GM21717 (cell line): Measurements from ENCODE around the gene ALPK3.

Source experiments
- ATAC-seq: cut with Tn5 transposase; IDR thresholded peaks from one replicate; pipeline ENCODE4 v1.9.1; 2021; ENCODE audit warnings: mild to moderate bottlenecking, moderate library complexity; ENCODE audit not compliant: unreplicated experiment

Gene ALPK3

DNA sequence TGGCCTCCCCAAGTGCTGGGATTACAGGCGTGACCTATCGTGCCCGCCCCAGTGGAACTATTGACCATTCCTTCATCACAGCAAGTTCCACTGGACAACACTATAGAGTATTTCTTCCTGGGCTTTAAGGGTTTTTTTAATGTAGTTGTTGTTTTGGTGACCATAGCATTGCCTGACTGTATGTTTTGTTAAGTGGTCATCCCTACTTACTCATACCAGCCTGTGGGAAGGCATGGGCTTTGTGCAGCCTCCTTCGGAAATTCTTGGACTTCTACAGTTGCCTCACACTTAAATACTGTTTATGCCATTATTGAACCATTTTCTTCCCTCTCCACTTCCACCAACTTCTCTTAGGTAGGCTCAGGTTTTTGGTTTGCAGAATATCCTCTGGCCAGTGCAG, 19.9 kb upstream of the ALPK3 start:
- no peak for ATAC-seq

DNA sequence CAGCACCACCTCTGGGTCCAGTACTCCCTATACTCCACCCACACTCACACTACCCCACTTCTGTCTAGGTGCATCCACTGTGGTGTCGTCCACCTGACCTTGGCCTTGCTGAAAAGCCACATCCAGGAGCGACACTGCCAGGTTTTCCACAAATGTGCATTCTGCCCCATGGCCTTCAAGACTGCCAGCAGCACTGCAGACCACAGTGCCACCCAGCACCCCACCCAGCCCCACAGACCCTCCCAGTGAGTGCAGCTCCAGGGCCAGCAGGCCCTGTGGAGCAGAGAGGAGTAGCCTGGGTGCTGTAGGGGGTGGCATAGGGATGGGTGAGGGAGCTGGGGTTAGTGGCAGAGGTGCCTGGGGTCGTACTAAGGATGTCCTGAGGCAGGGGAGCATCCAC, 19.4 kb upstream of the ALPK3 start:
- no peak for ATAC-seq

DNA sequence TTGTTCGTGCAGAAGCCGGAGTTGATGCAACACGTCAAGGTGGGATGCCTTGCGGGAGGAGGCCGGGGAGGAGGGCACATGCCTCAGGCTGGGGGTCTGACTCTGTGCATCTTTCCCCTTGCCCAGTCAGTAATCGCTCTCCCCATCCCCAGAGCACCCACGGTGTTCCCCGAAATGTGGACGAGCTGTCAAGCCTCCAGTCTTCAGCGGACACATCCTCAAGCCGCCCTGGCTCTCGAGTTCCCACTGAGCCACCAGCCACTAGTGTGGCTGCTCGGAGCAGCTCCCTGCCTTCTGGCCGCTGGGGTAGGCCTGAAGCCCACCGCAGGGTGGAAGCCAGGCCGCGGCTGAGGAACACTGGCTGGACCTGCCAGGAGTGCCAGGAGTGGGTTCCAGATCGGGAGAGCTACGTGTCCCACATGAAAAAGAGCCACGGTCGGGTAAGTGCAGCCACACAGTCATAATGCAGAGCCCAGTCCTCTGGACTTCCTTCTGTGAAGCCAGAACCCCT, 18.7 kb upstream of the ALPK3 start:
- ATAC-seq, result no peak

DNA sequence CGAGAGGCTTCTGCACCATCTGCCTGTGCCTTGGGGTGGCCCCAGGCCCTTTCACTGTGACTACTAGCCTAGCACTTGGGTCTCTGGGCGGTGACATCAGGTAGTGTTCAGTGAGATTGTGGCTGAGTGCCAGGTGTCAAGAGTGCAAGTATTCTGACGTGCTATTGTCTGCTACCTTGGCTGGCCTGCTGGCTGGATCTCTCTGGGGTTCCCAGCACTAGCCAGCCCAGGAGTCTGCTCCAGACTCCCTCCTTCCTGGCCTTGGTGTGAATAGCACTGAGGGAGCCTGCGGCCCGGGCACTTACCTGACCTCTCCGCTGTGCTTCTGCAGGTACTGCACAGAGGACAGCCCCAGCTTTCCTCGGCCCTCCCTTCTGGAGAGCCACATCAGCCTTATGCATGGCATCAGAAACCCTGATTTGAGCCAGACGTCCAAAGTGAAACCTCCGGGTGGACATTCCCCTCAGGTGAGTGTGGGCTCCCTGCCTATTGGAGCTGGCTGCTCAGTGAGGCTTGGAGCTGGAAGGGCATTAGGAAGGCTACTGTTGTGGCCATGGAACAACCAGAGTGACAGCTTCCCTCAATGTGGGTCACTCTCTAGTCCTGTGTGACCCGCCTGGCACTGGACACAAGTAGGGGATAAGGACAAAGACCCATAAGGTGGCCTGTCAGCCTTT, 17.5 kb upstream of the ALPK3 start:
- no peak for ATAC-seq

DNA sequence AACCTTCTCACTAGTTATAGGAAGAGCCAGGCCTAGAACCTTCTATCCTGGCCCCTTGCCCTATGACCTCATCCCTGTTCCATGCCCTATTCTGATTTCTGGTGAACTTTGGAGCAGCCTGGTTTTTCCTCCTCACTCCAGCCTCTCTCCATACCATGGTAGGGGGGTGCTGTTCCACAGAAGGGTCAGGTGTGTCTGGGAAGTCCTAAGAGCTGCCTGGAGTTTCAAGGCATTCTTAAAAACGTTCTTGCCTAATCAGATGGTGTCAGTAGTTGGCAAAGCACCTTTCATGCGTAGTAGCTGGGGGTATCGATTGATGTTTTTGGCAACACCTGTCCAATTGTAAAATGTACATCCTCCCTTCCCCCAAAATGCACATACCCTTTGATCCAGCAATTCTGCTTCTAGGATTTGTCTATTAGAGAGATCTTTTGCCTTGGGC, 16.8 kb upstream of the ALPK3 start:
- no peak for ATAC-seq

DNA sequence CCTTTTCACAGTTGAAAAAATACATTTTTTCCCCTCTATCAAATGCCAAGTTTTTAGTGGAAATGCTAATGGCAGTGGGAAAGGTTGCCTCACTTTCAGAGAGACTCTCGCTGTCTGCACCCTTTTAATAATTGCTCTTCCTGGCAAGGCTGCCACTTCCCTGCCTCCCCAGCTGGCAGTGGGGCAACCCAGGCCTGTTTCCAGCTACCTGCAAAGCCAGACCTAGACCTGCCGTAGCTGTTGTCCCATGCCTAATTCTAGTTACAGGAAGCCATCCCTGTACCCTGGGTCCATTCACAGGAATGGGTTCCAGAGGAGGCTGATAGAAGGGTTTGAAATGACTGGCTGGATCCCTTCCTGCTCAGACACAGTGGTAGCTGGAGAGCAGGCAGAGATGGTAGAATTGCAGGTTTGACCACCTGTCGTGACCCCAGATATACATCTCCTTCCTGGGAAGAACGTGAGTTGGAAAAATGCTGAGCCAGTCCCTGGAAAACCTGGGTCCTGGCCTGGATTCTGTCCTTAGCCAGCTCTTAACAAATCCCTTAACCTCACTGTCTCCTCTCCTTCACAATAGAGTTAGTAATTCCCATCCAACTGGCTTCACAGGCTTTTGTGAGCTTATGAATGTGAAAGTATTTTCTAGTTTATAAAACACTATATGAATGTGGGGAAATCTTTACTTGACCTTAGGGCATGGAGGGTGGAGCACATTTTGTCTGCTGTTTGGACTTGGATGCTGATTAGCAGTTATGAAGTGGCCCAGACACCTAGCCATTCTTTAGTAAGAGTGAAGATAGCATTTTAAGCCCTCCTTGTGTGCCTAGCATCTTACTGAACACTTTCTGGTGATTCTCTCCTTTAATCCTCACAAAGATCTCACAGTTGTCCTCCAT, 12.9 kb upstream of the ALPK3 start:
- ATAC-seq, result no peak

DNA sequence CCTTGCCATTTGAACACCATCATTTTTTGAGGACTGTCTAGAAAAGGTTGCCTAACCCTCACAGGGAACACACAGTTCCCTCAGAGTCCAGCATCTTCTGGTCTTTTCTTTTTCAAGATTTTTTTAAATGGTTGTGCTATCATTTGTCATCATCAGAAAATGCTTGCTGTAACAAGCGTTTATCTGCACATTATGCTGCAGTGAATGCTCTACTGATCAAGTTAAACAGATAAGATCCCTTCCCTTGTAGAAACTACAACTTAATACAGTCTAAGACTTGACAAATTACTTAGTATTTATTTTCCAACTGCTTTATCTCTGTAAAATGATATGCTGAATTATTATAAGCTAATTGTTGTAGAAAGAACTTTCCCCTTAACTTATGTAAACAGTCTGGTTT, 11.9 kb upstream of the ALPK3 start:
- no peak for ATAC-seq

DNA sequence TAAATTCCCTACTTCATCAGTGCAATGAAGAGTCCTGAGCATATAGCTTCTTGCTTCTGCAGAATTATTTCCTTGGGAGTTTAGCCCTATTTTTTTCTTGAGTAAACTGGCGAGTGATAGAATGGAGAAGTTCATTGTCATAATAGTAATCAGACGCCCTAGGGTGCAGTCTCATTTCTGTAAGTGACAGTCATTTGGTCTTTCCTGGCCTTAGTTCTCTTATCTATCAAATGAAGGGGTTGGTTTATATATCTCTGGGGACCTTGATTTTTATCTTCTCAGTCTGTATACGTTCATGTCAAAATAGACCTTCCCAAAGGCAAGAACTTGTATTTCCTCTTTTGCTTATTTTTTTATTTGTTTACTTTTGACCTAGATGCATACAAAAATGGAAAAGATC, 9.9 kb upstream of the ALPK3 start:
- ATAC-seq, result no peak

DNA sequence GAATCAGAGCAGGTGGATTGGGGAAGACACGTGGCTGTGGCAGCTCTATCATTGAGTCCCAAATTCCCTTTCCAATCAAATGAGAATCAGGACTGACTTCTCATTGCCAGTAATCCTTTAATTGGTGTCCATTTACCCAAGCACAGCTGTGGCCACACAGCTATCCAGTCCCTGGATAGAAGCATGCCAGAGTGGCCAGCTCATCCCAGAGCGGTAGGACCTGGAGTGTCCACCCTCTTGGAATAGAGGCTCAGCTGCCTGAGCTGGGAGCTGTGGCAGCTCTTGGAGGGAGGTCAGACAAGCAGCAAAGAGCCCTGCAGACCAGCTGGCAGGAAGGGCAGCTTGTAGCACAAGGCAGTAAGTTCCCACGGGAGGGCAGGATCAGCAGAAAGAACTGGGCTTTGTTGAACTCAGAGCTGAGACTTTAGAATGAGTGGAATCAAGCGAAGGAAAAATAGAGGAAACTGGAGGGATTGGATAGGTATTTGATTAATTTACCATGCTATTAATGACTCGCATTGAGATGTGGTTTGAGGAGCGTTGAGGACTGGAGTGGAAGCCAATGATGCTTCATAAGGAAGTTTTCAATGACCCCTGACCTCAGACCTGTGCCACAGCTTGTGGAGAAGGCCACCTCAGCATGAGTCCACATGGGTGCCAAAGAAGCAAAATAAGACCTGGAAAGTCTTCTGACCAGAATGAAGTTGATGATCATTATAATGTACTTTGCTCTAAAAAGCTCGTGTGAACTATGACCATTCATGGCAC, 6.9 kb upstream of the ALPK3 start:
- no peak for ATAC-seq

DNA sequence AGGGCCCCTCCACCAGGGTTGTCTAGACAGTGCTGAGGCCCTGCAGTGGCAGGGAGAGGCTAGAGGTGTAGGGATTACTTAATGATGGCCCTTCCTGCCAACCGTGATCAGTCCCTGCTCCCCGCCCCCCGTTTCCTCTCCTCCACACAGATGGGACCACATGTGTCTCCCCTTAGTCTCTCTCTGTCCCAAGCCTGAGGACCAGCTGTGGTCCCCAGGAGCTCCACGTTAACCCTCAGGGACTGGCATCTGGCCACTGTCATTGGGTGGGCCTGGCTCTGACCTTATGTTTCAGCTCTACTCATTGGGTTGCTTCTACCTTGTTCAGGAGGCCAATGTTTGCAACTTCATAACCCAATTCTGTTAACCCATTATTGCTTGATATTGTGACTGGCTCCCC, 6.0 kb upstream of the ALPK3 start:
- ATAC-seq, result no peak

DNA sequence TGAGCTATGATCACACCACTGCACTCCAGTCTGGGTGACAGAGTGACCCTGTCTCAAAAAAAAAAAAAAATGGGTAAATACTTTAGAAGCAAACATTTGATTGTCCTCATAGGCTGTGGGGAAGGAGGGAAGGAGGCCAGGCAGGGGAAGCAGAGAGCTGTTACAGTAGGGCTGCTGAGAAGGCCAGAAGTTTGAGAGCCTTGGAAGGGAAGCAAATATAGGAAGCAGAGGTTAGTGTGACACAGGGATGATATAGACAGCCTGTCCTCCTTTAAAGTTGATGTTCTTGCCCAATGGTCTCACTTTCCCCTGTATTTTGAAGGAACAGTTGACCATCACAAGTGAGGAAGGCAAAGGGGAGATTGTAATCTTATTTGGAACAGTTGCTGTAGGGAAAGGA, 5.3 kb upstream of the ALPK3 start:
- no peak for ATAC-seq

DNA sequence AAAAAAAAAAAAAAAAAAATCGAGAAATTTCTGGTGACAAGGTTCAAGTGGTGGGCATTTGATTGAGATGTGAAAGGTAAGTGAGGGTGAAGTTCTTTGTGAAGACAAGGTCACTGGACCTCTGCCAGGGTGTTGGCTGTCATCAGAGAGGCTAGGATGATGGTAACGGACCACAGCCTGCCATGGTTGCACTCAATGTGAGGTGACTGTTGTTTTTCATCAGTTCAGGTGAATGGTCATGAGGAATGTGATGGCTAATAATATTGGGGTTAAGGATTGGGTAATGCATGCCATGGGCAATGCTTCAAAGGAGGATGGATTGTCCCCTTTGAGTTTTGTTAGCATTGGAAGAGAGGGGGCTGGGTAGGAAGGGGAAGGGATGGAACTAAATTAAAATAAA, 4.3 kb upstream of the ALPK3 start:
- ATAC-seq, result no peak

DNA sequence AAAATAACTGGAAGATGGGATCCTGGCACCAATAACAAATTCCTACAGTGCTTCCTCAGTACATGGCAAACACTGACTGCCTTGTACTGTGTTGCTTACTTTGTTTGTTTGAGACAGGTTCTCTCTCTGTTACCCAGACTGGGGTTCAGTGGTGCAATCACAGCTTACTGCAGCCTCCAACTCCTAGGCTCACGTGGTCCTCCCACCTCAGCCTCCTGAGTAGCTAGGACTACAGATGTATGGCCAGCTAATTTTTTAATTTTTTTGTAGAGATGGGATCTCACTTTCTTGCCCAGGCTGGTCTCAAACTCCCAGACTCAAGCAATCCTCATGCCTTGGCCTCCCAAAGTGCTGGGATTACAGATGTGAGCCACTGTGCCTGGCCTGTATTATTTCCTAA, 3.7 kb upstream of the ALPK3 start:
- ATAC-seq, result no peak

DNA sequence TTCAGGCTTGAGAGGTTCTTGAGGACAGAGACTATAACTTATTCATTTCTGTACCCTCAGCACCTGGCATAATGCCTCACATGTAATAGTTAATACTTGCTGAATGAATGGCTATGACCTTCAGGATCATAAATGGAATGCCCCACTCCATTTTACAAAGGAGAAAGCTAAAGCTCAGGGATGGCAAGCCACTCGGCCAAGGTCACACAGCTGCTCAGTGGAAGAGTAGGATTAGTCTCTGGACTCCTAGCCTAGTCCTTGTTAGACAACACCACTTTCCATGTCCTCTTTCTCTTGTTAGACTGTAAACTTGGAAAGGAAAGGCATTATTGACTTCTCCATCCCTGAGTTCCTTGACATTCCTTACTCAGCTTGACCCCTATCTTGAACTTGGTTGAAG, 3.2 kb upstream of the ALPK3 start:
- ATAC-seq, result no peak

DNA sequence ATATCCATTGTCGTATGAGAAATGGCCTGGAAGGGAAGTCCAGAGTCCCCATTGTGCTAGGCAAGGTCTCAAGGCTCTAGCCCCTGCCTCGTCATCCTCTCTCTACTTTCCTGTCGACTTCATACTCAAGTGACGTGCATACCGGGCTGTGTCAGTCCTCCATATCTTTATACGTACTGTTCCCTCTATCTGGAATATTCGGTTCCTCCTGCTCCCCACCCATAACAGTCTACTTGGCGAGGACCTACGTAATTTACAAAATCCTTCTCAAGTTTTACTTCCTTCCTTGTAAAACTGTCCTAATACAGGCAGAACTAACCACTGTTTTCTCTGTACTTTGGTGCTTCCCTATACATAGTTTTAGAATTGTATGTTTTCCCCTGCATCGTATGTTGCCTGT, 2.2 kb upstream of the ALPK3 start:
- ATAC-seq, result no peak

DNA sequence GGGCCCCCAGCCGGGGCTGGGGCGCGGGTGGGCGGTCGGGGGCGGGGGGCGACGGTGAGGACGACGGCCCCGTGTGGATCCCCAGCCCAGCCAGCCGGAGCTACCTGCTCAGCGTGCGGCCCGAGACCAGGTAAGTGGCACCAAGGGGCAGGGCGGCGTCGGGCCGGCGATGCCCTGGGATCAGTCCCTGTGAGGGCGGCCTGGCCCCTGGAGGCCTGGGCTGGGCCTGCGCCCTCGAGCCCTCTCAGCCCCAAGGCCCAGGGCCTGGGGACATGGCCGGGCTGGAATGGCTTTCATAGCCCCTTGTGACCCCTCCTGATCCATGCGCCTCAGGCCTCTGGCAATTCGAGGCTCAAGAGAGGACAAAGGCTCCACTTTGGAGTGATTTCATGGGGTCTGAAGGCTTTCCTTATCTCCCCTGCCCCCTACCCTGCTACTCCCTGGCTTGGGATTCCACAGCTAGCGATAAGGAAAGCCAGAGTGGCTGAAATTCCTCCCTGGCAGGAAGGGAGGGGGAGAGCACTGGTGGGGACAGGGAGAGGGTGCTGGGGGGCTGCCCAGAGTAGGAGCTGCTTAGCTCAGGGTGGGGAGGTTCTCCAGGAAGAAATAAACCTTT, 418 bp downstream of the ALPK3 start:
- ATAC-seq, result no peak

DNA sequence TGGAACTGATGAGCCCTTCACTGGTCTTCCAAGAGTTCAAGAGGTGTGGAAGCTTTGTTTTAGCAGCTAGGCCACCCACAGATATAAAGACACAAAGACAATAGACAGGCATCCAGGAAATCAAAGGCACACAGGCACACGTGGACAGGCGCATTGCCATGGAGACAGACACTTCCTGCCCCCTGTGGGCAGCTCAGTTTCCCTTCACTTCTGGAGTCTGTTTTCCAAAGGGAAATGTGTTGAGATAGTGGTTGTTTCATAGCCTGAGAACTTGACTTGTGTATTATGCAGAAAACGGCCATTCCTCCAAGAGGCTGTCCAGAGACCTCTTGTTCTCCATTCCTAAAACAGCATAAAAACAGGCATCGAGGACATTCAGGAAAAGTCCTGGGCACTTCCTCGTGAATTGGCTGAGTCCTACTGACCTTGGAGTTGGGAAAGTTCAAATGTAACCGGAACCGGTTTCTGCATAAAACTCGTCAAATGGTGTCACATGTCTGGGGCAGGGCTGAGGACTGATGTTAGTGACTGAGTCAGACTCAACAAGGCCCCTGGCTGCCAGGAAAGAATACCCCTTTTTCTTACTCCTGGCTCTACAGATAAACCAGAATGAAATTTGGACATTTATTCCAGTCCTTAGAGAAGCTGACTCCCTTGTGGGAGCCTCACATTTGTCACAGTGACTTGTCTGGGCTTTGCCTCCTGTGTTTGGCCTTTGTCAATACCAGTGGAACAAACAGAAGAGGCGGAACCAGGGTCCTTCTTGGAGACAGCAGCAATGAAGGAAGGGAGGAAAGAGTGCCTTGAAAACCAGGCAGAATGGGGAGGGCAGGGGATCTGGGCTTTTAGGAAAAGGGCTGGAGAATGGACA, 1.3 kb downstream of the ALPK3 start:
- no peak for ATAC-seq

DNA sequence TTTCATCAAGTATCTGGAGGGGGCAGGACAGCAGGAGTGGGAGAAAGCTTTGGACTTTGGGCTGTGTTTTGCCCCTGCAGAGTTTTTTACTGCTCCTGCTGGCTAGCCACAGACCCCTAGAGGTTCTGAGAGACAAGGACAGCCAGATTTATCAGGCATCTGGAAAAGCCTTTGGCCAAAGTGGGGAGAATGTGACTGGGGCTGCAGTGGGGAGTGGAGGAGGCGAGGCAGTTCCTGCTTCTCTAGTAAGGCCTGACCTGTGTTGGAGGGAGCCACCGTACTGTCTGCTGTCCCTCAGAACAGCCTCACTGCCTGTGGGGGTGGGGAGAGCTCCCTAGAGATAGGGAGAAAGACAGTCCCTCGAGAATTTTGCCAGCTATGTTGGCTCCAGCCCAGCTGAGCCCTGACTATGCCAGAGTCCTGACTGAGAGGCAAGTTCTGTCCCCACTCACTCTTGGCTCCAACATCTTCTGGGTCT, 2.2 kb downstream of the ALPK3 start:
- ATAC-seq, result no peak

DNA sequence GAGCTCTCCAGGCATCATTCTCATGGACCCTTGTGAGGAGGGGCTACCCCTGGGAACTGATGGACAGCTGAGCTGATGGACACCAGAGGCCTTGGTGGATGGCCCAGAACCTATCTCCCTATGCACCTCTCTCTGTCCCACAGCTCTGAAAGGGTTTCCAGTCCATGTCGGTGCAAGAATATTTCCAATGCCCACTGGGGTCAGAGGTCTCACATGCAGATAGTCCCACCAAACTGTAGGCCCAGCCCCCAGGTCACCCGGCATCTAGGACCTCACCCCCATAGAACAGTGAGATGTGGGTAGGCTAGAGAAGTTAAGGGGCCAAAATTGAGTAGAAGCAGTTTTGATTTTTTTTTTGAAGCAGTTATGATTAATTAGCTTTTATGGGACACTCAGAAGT, 2.6 kb downstream of the ALPK3 start:
- ATAC-seq, result no peak

DNA sequence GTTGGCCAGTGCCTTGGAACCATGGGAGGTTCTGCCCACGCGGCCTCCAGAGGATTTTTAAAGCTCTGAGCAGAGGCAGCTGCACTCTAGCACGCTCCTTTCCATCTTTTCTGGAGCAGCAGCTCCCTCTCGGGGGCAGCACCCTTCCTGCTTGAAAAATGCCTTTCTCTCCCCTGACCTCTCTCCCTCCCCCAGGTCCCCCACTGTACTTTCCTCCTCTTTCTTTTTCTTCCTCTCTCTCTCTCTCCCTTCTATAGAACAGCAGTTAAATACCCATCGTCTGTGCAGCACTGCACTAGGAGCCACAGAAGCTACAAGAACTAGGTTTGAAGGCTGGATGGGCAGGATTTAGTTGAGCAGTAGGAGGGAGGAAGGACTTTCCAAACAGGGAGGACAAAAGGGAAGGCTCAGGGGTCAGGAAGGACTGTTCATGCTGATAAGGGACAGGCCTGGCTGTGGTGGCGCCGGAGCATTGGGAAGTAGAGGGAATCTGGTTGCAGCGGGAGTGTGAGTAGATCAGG, 4.4 kb downstream of the ALPK3 start:
- no peak for ATAC-seq
